OCI-LY1 (cell line): ENCODE results near the gene LRCH1.

ENCODE experiments used
- H2AFZ ChIP-seq: fragments of 200-600 bp; sonication (generic), shearing (Covaris generic); 2 replicates; pipeline ENCODE4 v1.6.0; 2014; ENCODE audit warnings: antibody characterized with exemption, mild to moderate bottlenecking, low read length
- H3F3A ChIP-seq: fragments of 200-600 bp; sonication (generic), shearing (Covaris generic); 2 replicates; pipeline ENCODE4 v1.6.0; 2014; ENCODE audit warnings: mild to moderate bottlenecking, antibody characterized with exemption, low read length, moderate library complexity; ENCODE audit not compliant: insufficient read depth
- H3K27ac ChIP-seq: fragments of 200-600 bp; sonication (generic); 2 replicates; pipeline ENCODE4 v1.5.1; 2014; ENCODE audit warnings: low read length, mixed run types, mild to moderate bottlenecking, low read depth; ENCODE audit not compliant: poor library complexity, severe bottlenecking
- H3K27me3 ChIP-seq: fragments of 200-600 bp; sonication (generic); 2 replicates; pipeline ENCODE4 v1.6.0; 2014; ENCODE audit warnings: antibody characterized with exemption, mild to moderate bottlenecking, low read length, moderate library complexity; ENCODE audit not compliant: insufficient read depth
- H3K36me3 ChIP-seq: fragments of 200-600 bp; sonication (generic); 2 replicates; pipeline ENCODE4 v1.6.1; 2014; ENCODE audit warnings: mild to moderate bottlenecking, antibody characterized with exemption, low read length, moderate library complexity, mixed read lengths; ENCODE audit not compliant: insufficient read depth
- H3K4me1 ChIP-seq: fragments of 200-600 bp; sonication (generic); 2 replicates; pipeline ENCODE4 v1.5.1; 2014; ENCODE audit warnings: mild to moderate bottlenecking, low read length, moderate library complexity; ENCODE audit not compliant: insufficient read depth, severe bottlenecking
- H3K4me2 ChIP-seq: fragments of 200-600 bp; sonication (generic), shearing (Covaris generic); 2 replicates; pipeline ENCODE4 v1.6.1; 2014; ENCODE audit warnings: low read length
- H3K4me3 ChIP-seq: fragments of 200-600 bp; sonication (generic); 2 replicates; pipeline ENCODE4 v1.5.1; 2014; ENCODE audit warnings: low read length, low read depth, mild to moderate bottlenecking, mixed read lengths; ENCODE audit not compliant: poor library complexity, severe bottlenecking
- H3K79me2 ChIP-seq: fragments of 200-600 bp; shearing (Covaris generic); 2 replicates; pipeline ENCODE4 v1.6.1; 2016; ENCODE audit warnings: mixed run types, low read length, mixed read lengths; ENCODE audit not compliant: insufficient read depth
- H3K9ac ChIP-seq: fragments of 200-600 bp; sonication (generic), shearing (Covaris generic); 2 replicates; pipeline ENCODE4 v1.6.1; 2014; ENCODE audit warnings: mild to moderate bottlenecking, low read length, mixed read lengths
- H3K9me2 ChIP-seq: fragments of 200-600 bp; sonication (generic), shearing (Covaris generic); 2 replicates; pipeline ENCODE4 v1.6.1; 2014; ENCODE audit warnings: low read depth, mild to moderate bottlenecking, low read length, mixed read lengths
- H3K9me3 ChIP-seq: fragments of 200-600 bp; shearing (Covaris generic); 2 replicates; pipeline ENCODE4 v1.6.1; 2014; ENCODE audit warnings: low read length, mixed read lengths
- H4K20me1 ChIP-seq: fragments of 200-600 bp; sonication (generic), shearing (Covaris generic); 2 replicates; pipeline ENCODE4 v1.6.0; 2016; ENCODE audit warnings: mild to moderate bottlenecking, low read length; ENCODE audit not compliant: insufficient read depth
- CTCF ChIP-seq: fragments of 200-600 bp; sonication (generic), shearing (Covaris generic); IDR thresholded peaks from 2 replicates; pipeline ENCODE4 v1.5.1; 2017; ENCODE audit warnings: mild to moderate bottlenecking, antibody characterized with exemption, low read length, moderate library complexity, mixed read lengths
- EZH2 ChIP-seq: fragments of 200-600 bp; sonication (generic), shearing (Covaris generic); IDR thresholded peaks from 2 replicates; pipeline ENCODE4 v1.8.0; 2017; ENCODE audit warnings: borderline replicate concordance, mixed run types, mild to moderate bottlenecking, antibody characterized with exemption, low read length, moderate library complexity, mixed read lengths

Gene LRCH1

GRCh38 chr13:46627462-46627861, 74.5 kb downstream of the LRCH1 start:
- no peak for TF ChIP-seq EZH2
- peaks cover 5% of the 10 kb centered on the region; the same call in 1 of the 2 replicates for H4K20me1 ChIP-seq
- no peak overlapping the region for H3K9ac ChIP-seq
- no peaks in the 10 kb centered on the region for H3K27me3 ChIP-seq
- no peaks in the 10 kb centered on the region for H3K9me2 ChIP-seq
- no peaks in the 10 kb centered on the region for H3K9me3 ChIP-seq
- H3K27ac ChIP-seq = no peak overlapping the region
- no peaks in the 10 kb centered on the region for H3F3A ChIP-seq
- H2AFZ ChIP-seq = no peak overlapping the region
- H3K4me1 ChIP-seq = peaks cover 6% of the 10 kb centered on the region
- H3K79me2 ChIP-seq = no peaks in the 10 kb centered on the region
- no peaks in the 10 kb centered on the region for H3K36me3 ChIP-seq
- H3K4me3 ChIP-seq = no peak overlapping the region
- no peak overlapping the region for H3K4me2 ChIP-seq

DNA sequence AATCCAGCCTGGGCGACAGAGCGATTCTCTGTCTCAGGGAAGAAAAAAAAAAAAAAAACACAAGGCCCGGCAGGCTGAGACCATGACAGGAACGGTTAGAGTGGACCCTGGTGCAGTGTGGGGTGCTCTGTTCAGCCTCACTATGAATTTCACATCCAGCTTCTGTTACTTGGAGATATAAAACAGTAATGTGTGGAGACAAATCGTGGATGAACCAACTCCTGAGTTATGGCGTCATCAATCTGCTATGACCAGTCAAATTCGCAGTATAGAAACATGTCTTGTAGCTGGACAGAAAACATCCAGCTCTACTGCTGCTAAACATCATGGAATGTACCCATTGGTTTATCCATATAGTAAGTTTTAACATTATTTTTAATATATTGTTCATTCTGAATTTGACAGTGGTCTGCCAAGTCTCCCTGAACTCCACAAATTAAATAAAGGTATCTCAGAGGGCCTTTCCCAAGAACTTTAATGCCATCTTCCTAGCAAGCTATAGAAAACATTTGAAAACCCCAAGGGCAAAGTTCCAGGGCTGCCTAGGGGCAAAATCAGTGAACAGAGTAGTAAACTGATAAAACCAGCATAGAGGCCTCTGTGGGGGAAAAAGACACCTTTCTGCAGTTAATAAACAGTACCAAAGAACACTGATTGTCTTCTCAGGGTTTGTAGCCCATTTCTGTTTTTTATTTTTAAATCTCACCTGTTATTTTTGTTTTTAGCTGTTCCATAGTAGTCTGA, 75.8 kb downstream of the LRCH1 start:
- Histone ChIP-seq H3K9me2 (no peaks in the 10 kb centered on the region), H3K9ac (no peak overlapping the region), H2AFZ (no peak overlapping the region), H3K4me3 (no peak overlapping the region), H3K79me2 (no peaks in the 10 kb centered on the region), H3K36me3 (no peaks in the 10 kb centered on the region), H4K20me1 (peaks cover 5% of the 10 kb centered on the region; the same call in 1 of the 2 replicates), H3K9me3 (no peaks in the 10 kb centered on the region), H3K4me1 (no peaks in the 10 kb centered on the region), H3K27ac (no peak overlapping the region), H3K27me3 (no peaks in the 10 kb centered on the region), H3K4me2 (no peak overlapping the region), H3F3A (no peaks in the 10 kb centered on the region)
- TF ChIP-seq CTCF (no peak), EZH2 (no peak)

DNA sequence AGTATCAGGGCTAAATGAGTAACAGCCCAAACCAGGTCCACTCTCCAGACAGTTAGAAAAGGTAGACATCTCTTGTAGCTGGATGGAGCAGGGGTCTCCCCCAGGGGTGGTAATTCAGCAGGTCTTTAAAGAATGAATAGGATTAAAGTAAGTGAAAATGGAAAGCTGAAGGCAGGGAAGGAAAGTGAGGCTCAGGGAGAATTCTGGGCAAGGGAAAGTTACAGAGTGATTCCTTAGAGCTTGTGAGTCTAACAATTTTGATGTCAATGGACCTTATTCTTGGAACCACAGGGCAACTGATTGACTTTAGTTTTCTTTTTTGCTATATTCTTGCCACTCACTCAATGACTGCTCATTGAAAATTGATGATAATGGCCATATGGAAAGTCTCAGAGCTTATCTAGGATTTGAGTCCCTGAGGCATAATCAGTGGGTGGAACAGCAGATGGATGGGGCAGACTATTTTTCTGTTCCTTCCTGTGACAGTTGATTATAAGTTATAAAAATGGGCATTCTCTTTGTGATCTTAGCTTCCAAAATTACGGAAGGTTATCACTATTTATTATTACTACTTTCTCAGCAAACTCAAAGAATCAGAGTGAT, 76.9 kb downstream of the LRCH1 start:
- Histone ChIP-seq H3K27ac (no peak overlapping the region), H3K79me2 (no peaks in the 10 kb centered on the region), H3K9me3 (no peaks in the 10 kb centered on the region), H4K20me1 (peaks cover 5% of the 10 kb centered on the region; the same call in 1 of the 2 replicates), H3K4me2 (no peak overlapping the region), H3K9ac (no peak overlapping the region), H3F3A (no peaks in the 10 kb centered on the region), H3K9me2 (no peaks in the 10 kb centered on the region), H3K27me3 (no peaks in the 10 kb centered on the region), H2AFZ (no peak overlapping the region), H3K4me3 (no peak overlapping the region), H3K36me3 (no peaks in the 10 kb centered on the region), H3K4me1 (no peaks in the 10 kb centered on the region)
- TF ChIP-seq EZH2 = no peak
- no peak for TF ChIP-seq CTCF
